ENCODE data around the gene ST13.
"Not testable (repeated sequence)": the region's sequence is repeated elsewhere in the genome, so short reads cannot be mapped to it uniquely, and the experiment has no call there.

GRCh38 chr22:40845816-40846215 is 10.6 kb downstream of the ST13 start:
- TF ChIP-seq POLR2AphosphoS5 (IDR thresholded peaks at IDR 0.05; ENCODE audit: insufficient read depth in 1 of 2, low read depth in 1 of 2); POLR2A (IDR thresholded peaks at IDR 0.05); CTCF (IDR thresholded peaks at IDR 0.05): not testable (repeated sequence)

All from vagina (tissue), 2 donors.